ENCODE data around the gene NRG2.

Gene NRG2

DNA sequence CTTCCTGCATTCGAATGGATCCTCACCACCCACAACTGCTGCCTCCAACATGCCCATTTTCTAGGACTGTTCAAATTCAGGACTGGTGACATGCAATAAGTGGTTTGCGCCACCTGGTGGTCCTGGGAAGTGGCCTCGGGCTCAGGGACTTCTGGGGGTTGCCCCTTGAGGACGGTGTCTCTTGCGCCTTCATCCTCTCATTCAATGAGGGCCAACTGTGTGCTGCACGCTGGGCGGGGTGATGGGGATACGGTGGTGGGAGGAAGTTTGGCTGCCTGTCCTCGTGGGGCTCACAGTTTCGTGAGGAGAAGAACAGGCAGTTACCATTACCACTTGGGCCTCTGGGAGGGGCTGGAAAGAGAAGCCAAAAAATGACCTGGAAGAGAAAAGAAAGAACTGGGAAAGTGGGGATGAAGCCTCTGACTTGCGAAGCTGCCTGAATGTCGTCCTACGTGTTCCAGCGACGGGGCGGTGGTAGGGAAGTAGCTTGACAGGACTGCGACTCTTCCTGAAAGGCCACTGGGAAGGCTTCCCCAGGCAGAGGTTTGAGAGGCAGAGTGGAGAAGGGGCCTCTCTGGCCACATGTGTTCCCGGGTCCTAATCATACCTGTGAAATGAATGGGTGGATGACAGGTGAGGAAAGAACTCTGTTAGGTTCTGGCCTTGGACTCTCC, 198.5 kb downstream of the NRG2 start:
- H3K4me3 Mint-ChIP-seq = no peak overlapping the region
- no peak overlapping the region for H3K27ac Mint-ChIP-seq
- no peaks in the 10 kb centered on the region for H3K9me3 Mint-ChIP-seq
- peaks cover 13% of the 10 kb centered on the region for H3K4me1 Mint-ChIP-seq
- peaks cover 26% of the 10 kb centered on the region for H3K27me3 Mint-ChIP-seq
- ATAC-seq = peak; percentile 50
- H3K36me3 Mint-ChIP-seq = no peaks in the 10 kb centered on the region

DNA sequence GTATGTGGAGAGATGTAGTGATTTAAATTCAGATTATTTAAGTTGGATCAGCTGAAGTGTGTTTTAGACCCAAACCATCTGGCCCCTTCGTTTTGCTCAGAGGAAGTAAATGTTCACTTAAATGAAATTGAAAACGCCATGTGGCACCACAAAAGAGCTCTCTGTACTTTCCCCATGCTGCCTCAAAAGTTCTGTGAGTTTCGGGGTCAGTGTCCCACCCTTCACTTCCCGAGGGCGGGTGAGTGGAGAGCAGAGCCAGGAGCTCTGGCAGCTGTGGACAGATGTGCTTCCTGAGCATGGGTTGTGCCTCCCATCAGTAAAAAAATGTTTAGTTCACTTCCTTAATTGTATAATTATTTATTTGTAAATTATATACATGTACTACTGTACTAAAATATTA, 199.1 kb downstream of the NRG2 start:
- no peaks in the 10 kb centered on the region for H3K36me3 Mint-ChIP-seq
- no peak for ATAC-seq
- no peak overlapping the region for H3K4me3 Mint-ChIP-seq
- peaks cover 13% of the 10 kb centered on the region for H3K4me1 Mint-ChIP-seq
- H3K27ac Mint-ChIP-seq = no peak overlapping the region
- peaks cover 32% of the 10 kb centered on the region for H3K27me3 Mint-ChIP-seq
- H3K9me3 Mint-ChIP-seq = no peaks in the 10 kb centered on the region

DNA sequence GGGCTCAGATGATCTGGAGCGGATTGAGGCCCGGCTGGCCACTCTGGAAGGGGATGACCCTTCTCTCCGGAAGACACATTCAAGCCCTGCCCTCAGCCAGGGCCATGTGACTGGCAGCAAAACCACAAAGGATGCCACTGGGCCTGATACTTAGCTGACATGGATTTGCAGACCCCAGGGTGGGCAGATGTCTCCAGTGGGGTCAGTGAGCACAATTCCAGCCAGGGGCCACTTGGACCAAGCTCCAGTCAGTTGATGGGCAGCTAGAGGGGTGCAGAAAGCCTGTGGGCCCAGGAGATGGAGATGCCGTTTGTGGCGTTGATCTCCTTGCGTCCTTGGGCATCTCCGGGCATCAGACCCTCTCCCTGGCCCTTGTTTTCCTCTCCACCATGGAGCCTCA, 200.8 kb downstream of the NRG2 start:
- no peaks in the 10 kb centered on the region for H3K9me3 Mint-ChIP-seq
- peaks cover 10% of the 10 kb centered on the region for H3K4me1 Mint-ChIP-seq
- peaks cover 48% of the 10 kb centered on the region for H3K27me3 Mint-ChIP-seq
- H3K4me3 Mint-ChIP-seq = no peak overlapping the region
- no peak for ATAC-seq
- H3K27ac Mint-ChIP-seq = no peak overlapping the region
- H3K36me3 Mint-ChIP-seq = no peaks in the 10 kb centered on the region

DNA sequence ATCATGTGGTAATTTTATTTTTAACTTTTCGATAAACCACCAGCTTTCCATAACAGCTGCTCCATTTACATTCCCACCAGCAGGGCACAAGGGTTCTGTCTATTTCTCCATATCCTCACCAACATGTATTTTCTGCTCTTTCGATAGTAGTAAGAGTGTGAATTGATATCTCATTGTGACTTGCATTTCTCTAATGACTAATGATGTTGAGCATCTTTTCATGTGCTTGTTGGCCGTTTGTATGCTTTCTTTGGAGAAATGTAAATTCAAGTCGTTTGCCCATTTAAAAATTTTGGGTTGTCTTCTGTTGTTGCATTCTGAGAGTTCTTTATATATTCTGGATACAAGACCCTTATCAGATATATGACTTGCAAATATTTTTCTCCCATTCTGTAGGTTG, 201.6 kb downstream of the NRG2 start:
- H3K36me3 Mint-ChIP-seq = no peaks in the 10 kb centered on the region
- H3K27me3 Mint-ChIP-seq = peaks cover 56% of the 10 kb centered on the region
- H3K4me1 Mint-ChIP-seq = peaks cover 7% of the 10 kb centered on the region

DNA sequence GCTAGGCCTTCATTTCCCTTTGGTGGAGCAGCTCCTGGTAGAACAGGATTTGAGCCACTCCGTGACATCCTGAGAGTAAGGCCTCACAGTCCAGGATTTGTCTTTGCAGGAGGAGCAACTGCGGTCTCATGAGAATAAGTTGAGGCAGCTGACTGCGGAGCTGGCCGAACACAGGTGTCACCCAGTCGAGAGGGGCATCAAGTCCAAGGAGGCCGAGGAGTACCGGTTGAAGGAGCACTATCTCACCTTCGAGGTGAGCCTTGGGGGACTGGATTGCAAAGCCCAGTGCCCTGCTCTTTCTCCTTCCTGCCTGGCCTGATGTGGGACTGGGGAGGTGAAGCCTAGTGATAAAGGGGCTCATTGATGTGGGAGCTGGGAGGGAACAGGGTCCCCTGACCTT, 203.2 kb downstream of the NRG2 start:
- H3K4me3 Mint-ChIP-seq = no peak overlapping the region
- ATAC-seq = no peak
- peaks cover 71% of the 10 kb centered on the region for H3K27me3 Mint-ChIP-seq
- peaks cover 7% of the 10 kb centered on the region for H3K4me1 Mint-ChIP-seq
- H3K36me3 Mint-ChIP-seq = no peaks in the 10 kb centered on the region
- H3K27ac Mint-ChIP-seq = no peak overlapping the region
- peaks cover 2% of the 10 kb centered on the region for H3K9me3 Mint-ChIP-seq

More for the DNA sequence above, 201.6 kb downstream of the NRG2 start:
- no peak for ATAC-seq
- no peak overlapping the region for H3K4me3 Mint-ChIP-seq
- no peak overlapping the region for H3K27ac Mint-ChIP-seq
- no peaks in the 10 kb centered on the region for H3K9me3 Mint-ChIP-seq

DNA sequence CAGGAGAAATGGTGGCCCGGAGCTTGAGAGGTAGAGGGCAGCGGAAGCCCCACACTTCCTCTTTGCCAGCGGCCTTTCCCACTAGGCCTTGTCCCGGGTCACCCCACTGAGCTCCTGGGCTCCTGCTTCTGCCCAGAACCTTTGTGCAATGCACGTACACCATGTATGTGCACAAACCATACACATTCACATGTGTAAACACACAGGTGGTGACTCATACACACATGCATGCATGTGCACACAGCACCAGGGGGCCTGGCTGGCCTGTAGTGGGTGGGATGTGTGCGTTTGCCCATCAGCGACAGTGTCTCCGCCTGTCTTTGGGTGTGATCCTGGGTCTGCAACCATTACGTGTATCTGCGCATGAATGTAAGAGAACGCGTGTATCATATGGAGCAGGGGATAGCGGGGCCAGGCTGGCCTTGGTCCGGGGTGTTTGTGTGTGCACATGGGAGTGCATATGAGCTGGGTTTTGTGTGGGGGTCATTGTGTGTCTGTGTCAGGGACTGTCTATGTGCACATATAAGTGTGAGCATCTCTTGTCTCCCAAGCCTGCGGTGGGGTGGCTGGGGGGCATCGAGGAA, 203.8 kb downstream of the NRG2 start:
- Mint-ChIP-seq H3K4me1 (peaks cover 2% of the 10 kb centered on the region), H3K9me3 (peaks cover 4% of the 10 kb centered on the region), H3K27me3 (peaks cover 71% of the 10 kb centered on the region), H3K4me3 (no peak overlapping the region), H3K36me3 (no peaks in the 10 kb centered on the region), H3K27ac (no peak overlapping the region)
- ATAC-seq = no peak

DNA sequence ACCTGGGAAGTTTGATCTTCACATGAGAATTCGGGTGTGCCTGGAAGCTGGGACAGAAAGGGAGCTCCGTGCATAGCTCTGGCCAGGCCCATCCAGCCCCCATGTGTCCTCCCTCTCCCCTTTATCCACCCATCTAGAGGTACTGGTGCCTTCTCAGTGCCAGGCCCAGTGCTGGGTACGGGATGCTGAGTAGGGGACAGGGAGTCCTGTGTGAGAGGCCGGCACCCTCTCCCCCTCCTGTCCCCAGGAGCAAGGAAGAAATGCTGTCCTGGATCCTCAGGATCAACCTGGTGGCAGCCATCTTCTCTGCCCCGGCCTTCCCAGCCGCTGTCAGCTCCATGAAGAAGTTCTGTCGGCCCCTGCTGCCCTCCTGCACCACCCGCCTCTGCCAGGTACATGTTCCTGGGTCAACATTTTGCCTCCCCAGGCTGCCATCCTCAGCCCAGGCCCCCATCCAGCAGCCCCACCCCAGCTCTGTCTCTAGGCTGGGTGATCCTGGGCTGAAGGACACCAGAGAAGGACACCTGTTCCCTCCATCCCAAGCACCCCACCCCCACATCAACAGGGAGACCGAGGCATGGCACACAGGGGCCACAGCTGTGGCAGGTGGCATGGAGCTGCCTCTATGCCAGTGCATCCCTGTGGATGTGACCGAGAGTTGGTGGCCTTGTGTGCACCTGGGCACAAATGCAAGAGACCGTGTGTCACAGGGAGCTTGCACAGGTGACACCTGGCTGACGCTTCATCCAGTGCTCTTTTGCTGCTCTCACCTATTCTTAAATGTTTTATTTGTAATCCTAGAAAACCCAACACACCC, 204.5 kb downstream of the NRG2 start:
- H3K27ac Mint-ChIP-seq = no peak overlapping the region
- H3K9me3 Mint-ChIP-seq = peaks cover 4% of the 10 kb centered on the region
- peaks cover 70% of the 10 kb centered on the region for H3K27me3 Mint-ChIP-seq
- no peak overlapping the region for H3K4me3 Mint-ChIP-seq
- H3K4me1 Mint-ChIP-seq = no peaks in the 10 kb centered on the region
- no peaks in the 10 kb centered on the region for H3K36me3 Mint-ChIP-seq
- ATAC-seq = no peak

DNA sequence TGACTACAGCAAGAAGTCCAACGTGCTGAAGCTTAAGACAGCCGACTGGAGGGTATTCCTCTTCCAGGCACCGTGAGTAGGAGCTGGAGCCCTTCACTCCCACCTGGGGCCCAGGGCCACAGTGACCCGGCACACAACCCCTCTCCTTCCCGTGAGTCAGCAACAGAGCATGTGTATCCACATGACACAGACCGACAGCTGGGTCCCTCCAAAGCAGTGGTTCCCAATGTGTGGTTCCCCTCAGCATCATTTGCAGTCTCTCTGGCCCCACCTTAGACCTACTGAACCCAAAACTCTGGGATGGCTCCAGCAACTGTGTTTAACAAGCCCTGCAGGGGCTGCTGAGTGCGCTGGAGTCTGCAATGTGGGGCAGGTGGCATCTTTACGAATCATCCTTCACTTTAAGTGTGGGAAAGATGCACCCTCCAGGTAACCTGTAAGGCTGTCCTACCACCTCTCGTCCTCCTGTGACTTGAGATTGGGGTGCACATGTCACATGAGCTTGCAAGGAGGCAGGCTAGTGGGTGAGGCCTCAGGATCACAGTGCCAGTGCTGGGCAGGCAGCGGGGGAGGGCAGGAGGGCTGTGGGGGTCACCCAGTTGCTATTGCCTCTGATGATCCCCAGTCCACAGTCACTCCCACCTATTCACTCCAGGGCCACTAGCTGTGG, 205.3 kb downstream of the NRG2 start:
- Mint-ChIP-seq H3K4me1 (no peaks in the 10 kb centered on the region), H3K4me3 (no peak overlapping the region), H3K27ac (no peak overlapping the region), H3K27me3 (peaks cover 64% of the 10 kb centered on the region), H3K9me3 (peaks cover 4% of the 10 kb centered on the region), H3K36me3 (no peaks in the 10 kb centered on the region)
- ATAC-seq = no peak

DNA sequence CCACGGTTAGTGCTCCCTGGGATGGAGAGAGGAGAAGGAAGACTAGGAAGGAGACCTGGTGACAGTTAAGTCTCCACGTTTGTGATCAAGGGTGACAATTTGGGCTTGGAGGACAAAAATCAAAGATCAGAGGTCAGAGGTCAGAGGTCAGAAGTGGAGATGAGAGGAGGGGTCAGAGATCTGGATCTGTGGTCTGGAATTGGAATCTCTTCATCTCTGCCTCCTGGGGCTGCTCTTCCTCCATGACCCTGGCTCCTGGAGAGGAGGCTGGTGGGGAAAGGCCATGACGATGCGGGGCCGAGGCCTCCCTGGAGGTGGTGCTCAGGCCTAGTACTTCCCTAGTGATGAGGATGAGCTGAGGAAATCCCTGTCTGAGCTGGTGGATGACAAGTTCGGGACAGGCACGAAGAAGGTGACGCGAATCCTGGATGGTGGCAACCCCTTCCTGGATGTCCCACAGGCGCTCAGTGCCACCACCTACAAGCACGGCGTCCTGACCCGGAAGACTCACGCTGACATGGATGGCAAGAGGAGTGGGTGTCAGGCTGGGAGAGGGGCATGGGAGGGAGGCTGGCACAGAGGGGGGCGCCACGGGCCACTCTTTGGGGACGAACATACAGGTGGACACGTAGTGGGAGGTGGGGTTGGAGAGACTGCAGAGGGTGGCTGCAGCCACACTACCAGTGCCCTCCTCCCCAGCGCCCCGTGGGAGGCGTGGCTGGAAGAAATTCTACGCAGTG, 206.5 kb downstream of the NRG2 start:
- peaks cover 59% of the 10 kb centered on the region for H3K27me3 Mint-ChIP-seq
- H3K27ac Mint-ChIP-seq = no peak overlapping the region
- no peaks in the 10 kb centered on the region for H3K36me3 Mint-ChIP-seq
- no peak for ATAC-seq
- no peak overlapping the region for H3K4me3 Mint-ChIP-seq
- H3K9me3 Mint-ChIP-seq = peaks cover 4% of the 10 kb centered on the region
- no peaks in the 10 kb centered on the region for H3K4me1 Mint-ChIP-seq

DNA sequence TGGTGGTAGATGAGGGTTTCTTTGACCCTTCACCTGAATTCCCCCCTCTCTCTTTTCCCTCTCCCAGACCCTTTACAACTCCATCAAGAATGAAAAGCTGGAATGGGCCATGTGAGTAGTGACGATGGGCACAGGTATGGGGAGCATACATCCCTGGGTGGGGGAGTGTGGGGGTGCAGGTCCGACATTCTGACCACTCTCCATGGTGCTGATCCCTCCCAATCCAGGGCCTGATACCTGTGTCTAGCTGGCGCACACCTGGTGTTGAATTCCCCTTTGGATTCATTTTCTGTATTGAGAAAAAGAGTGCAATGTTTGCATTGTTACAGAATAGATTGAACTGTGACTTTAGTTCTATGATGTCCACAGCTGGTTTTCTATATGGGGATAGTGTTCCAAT, 207.4 kb downstream of the NRG2 start:
- no peak overlapping the region for H3K4me3 Mint-ChIP-seq
- H3K9me3 Mint-ChIP-seq = peaks cover 4% of the 10 kb centered on the region
- no peaks in the 10 kb centered on the region for H3K36me3 Mint-ChIP-seq
- H3K27ac Mint-ChIP-seq = no peak overlapping the region
- ATAC-seq = no peak
- peaks cover 63% of the 10 kb centered on the region for H3K27me3 Mint-ChIP-seq
- H3K4me1 Mint-ChIP-seq = no peaks in the 10 kb centered on the region

DNA sequence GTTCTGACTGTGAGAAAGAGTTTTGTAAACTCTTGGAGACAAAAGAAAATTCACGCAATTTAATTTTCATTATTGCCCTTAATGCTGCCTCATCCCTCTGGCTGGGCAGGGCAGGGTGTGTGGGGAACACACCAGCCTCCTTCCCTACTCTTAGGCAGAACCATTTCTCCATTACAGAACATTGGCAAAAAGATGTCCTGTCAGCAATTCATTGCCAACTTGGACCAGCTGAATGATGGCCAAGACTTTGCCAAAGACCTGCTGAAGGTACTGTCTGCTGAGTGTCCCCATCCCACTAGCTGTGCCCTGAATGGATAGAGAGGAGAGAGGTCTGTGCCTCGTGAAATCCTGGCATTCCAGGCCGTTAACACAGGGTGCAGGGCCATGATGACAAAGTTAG, 209.6 kb downstream of the NRG2 start:
- ATAC-seq = no peak
- no peak overlapping the region for H3K27ac Mint-ChIP-seq
- H3K27me3 Mint-ChIP-seq = peaks cover 50% of the 10 kb centered on the region
- no peak overlapping the region for H3K4me3 Mint-ChIP-seq
- H3K9me3 Mint-ChIP-seq = peaks cover 4% of the 10 kb centered on the region
- no peaks in the 10 kb centered on the region for H3K4me1 Mint-ChIP-seq
- H3K36me3 Mint-ChIP-seq = no peaks in the 10 kb centered on the region

DNA sequence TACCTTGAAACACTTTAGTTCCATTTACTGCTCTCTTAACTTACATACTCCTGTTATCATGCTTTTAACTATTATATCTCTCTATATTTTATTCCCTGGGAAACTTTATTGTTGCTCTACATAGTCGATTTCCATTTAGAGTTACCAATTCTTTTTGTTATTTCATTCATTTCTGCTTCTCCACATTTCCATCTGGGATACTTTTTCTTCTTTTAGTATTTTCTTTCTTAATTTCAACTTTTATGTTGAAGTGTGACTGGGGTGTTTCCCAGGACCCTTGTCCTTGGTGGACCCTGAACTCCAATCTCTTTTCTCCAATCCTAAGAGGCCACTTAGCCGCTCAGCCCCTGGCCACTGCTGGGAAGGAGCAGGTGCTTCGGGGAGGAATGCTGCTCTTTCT, 211.5 kb downstream of the NRG2 start:
- H3K4me3 Mint-ChIP-seq = no peak overlapping the region
- no peak overlapping the region for H3K27ac Mint-ChIP-seq
- H3K4me1 Mint-ChIP-seq = no peaks in the 10 kb centered on the region
- no peaks in the 10 kb centered on the region for H3K36me3 Mint-ChIP-seq
- no peak for ATAC-seq
- peaks cover 8% of the 10 kb centered on the region for H3K9me3 Mint-ChIP-seq
- peaks cover 32% of the 10 kb centered on the region for H3K27me3 Mint-ChIP-seq

DNA sequence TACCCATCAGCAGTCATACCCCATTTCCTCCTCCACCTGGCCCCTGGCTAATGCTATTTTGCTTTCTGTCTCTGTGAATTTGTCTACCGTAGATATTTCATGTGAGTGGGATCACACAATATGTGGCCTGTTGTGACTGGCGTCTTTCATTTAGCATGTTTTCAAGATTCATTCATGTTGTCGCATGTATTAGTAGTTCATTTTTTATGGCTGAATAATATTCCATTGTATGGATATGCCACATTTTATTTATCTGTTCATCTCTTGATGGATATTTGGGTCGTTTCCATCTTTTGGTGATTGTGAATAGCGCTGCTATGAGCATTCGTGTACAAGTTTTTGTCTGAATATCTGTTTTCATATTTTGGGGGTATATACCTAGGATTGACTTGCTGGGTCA, 213.6 kb downstream of the NRG2 start:
- H3K9me3 Mint-ChIP-seq = peaks cover 4% of the 10 kb centered on the region
- H3K27ac Mint-ChIP-seq = no peak overlapping the region
- peaks cover 25% of the 10 kb centered on the region for H3K27me3 Mint-ChIP-seq
- no peak overlapping the region for H3K4me3 Mint-ChIP-seq
- no peak for ATAC-seq
- no peaks in the 10 kb centered on the region for H3K4me1 Mint-ChIP-seq
- no peaks in the 10 kb centered on the region for H3K36me3 Mint-ChIP-seq

DNA sequence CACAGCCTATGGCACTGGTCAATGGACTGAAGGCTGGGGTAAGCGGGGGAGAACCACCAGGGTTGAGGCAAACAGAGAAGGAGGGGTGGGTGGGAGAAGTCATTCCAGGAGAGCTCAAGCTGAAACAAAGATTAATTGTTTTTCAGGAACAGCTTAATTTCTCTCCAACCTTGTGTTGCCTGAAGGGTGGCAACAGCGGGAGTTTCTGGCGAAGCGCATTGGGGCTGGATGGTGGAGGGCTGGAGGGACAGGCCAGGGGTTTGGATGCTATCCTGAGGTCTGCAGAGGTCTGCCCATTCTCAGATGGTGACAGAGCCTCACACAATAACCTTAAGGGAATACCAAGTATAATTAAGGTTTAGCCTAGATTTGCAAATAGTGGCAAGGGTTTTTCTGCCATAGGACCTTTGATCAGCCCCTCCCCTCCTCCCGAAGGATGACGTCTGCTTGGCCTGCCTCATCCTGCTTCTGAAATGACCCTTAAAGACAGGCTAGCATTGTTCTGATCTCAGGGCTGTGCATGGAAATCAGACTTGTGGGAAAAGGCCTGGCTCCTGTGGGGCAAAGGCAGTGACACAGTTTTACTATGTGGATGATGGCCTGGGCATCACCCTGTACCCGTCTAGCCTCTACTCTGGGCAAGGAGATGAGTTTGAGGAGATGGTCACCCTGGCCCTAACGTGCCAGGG, 214.7 kb downstream of the NRG2 start:
- peaks cover 22% of the 10 kb centered on the region for H3K27me3 Mint-ChIP-seq
- no peaks in the 10 kb centered on the region for H3K36me3 Mint-ChIP-seq
- ATAC-seq = no peak
- H3K9me3 Mint-ChIP-seq = peaks cover 4% of the 10 kb centered on the region
- no peak overlapping the region for H3K27ac Mint-ChIP-seq
- H3K4me3 Mint-ChIP-seq = no peak overlapping the region
- no peaks in the 10 kb centered on the region for H3K4me1 Mint-ChIP-seq

Measured in stimulated activated memory B cell treated with anti-CD40 and anti-IgM and Interleukin-4, amounts not matched to agents 10 μg/mL and 1 μg/mL and 100 μg/mL, for 72 hours (primary cell).